Activated CD8-positive, alpha-beta memory T cell treated with anti-CD3 and anti-CD28 coated beads for 1 hour (primary cell): Measurements from ENCODE around the gene RMND5B.
A peak's percentile ranks its signal among the peaks of the same experiment; 100 is the strongest.

Experiments used
- DNase-seq, 2 donors: peaks; one replicate each; pipeline ENCODE4 v3.0.0-alpha.2; 2020; ENCODE audit warnings: low read depth in 1 of 2; ENCODE audit errors: extremely low read depth in 1 of 2

The RMND5B gene

DNA sequence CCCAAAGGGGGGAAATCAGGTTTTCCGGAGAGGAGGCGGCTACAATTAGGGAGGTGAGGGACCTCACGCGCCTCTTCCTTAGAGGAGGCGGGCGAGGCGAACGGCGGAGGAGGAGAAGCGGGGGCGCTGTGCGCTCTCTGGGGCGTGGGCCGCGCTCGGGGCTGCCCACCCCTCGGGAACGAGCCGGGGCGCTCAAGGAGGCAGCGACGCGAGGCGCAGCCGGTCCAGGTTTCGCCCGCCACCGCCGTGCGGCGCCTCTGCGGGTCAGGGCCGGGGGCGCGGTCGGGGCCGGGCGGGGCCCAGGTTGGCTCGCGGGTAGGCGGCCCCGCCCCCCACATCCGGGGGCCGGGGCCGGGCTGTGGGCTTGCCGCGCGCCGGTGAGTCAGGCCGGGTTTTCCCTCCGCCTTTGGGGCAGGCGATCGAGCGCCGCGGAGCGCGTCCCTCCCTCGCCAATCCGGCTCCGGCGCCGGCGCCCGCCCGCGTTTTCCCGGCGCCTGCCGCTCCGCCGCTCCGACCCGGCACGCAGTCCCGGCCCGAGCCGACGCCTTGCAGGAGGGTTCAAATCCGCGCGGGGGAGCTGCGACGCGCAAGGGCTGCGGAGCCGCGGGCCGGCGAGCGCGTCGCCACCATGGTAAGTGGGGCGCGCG, 17.6 kb upstream of the RMND5B start, which contains the start of gene N4BP3:
TSS of gene N4BP3 (plus strand) at position 392 of the 647 bp plus-strand sequence. CDS start 6,052 bp downstream, outside the sequence.
- DNase-seq: peak; percentile 68 to 74

DNA sequence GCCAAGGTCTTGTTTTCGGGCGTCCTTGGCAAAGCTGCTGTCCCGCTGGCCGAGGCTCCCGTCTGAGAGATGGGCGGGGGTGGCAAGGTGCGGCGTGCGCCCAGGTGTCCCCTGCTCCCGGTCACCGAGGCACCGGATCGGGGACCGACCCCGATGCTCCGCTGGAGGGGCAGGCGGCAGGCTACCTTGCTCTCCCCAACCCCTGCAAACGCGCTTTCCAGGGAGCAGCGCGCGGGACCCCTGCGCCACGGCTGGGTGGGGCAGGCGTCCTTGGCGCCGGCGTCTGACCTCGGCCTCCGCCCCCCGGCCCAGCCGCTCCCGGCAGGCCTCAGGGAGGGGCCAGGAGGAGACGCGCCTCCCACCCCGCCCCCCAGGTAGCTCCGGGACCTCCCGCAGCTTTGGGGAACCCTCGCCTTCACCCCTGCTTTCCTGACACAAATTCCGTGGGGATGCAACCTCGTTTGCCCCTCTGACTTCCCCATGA, 16.9 kb upstream of the RMND5B start:
- no peak for DNase-seq

DNA sequence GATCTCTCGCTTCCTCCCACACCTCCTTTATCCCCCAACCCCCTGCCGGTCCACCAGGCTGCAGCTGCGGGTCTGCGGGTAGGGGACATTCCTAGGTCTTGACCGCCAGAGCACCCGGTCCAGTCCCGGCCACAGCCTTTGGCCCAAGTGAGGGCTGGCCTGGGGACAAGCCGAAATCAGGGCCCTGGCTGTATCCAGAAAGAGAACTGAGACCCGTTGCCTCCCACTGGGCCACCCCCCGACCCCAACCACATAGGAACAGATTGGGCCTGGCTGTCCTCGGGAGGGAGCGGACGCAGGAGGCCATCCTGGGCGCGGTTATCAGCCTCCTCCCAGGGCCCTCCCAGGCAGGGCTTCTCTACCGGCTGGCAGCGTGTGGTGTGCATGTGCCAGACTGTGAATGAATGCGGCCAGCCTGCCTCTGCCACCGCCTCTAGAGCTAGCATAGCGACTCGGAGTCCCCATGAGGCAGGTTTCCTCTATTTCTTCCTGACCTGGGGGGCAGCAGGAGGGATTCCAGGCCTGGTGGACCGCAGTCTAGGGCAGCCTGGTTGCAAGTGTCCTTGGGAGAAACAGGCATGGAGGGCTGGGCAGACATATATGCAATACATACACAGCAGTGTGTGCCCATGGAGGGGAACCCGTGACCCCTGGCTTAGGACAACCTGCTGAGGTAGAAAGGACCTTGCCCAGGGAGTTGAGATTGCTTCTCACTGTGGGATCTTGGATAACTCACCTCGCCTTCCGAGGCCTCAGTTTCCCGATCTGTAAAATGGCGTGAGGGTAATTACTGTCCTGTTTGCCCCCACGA, 16.3 kb upstream of the RMND5B start:
- DNase-seq: peak in 1 of 2 donors; percentile 39

DNA sequence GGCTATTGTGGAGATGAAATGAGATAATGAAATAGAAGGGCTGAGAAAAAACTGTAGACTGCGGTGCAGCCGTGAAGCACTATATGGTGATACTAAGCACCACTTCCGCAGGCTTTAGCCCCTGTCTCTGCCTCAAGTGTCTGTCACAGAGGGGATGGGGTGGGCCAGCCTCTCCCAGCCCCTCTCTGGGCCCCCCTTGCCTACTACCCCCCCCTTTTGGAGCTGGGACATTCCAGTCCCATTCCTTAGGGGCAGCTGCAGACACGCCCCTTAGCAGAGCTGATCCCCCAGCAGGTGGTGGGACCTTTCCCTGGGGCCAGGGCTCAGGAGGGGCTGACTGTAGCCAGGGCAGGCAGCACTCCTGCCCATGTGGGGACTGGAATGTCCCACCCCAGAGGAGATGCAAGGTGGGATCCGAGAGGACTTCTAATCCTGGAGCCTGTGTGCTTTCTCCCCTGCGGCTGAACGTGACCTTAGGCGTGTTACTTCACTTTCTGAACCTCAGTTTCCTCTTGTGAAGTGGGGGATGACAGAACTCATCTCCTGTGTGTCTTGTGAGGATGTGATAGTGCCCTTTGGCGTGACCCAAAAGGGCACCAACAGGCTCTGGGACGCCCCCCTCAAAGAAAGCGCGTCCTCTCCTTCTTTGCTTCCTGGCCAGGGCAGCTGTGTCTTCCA, 15.5 kb upstream of the RMND5B start:
- no peak for DNase-seq

DNA sequence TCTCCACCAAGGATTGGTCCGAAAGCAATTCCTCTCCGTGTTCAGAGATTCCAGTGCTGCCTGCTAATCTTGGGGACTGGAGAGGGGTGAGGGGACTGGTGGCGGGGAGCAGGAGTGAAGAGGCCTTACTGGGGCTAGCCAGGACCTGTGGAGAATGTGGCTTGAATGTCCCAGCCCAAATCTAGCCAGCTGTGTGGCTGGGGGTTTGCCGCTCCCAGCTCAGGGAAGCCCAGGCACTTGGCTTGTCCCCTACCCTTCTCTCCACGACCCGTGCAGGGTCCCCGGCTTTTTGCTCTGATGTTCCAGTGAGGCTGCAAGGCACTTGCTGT, 15.0 kb upstream of the RMND5B start:
- DNase-seq: no peak

DNA sequence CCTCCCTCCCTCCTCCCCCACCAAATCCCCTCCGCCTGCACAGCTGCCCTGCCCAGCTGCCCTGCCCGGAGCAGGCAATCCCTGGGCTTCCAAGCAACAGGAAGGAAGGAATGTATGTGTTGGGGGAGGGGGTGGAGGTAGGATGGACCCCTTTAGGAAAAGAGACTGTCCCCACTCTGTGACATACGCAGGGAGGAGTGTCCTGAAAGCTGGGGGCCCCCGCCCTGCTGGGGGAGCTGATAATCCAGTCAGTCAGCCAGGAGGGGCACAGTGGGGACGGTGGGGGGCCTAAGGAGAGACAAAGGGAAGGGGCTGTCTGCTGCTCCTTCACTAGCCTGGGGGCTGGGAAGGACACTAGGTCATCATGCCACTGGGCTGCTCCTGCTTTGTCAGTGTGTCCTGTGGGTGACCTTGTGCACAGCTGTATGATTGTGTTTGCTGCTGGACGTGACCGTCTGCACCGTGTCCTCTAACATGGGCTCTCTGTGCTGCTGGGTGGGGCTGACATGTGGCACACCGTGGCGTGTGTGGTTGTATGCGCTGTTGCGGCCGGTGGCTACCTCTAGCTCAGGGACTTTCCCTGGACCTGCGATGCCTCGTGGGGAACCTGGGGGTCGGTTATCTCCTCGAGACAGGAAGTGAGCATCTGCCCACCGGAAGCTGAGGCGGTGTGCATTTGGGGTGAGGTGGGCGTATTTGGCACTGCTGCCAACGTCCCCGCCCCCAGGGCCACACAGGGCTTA, 14.5 kb upstream of the RMND5B start:
- DNase-seq: peak; percentile 53 to 66

DNA sequence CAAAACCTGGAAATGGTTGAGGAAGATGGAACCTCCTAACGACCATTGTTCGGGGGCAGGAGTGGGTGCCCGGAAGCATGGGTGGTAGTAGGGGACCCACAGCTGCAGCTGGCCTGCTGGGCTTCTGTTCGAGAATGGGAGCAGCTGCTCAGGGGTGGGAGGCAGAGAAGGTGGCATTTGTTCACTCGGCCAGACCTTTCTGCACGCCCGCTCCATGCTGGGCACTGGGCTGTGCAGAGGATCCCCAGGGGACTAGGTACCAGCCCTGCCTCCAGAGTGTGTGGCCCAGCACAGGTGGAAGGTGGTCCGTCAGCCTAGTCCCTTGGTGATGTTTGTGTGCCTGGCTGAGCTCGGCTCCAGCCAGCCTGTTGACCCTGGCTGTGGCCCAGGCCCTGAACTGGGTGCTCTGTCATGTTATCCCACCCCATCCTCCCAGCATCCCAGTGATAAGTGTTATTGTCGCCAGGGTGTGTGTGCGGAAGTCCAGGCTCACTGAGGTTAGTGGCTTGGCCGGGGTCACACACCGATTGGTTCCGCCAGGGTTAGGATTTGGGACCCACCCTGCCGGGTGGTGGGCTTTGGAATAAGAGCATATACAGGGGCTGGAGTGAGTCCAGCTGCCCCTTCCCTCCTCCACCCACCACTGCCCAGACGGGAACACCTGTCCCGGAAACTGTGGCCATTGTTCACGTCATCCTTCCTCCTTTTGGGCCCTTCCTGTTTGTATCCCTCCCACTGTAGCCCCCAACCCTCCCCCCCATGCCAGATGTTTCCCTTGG, 12.7 kb upstream of the RMND5B start:
- DNase-seq: no peak

DNA sequence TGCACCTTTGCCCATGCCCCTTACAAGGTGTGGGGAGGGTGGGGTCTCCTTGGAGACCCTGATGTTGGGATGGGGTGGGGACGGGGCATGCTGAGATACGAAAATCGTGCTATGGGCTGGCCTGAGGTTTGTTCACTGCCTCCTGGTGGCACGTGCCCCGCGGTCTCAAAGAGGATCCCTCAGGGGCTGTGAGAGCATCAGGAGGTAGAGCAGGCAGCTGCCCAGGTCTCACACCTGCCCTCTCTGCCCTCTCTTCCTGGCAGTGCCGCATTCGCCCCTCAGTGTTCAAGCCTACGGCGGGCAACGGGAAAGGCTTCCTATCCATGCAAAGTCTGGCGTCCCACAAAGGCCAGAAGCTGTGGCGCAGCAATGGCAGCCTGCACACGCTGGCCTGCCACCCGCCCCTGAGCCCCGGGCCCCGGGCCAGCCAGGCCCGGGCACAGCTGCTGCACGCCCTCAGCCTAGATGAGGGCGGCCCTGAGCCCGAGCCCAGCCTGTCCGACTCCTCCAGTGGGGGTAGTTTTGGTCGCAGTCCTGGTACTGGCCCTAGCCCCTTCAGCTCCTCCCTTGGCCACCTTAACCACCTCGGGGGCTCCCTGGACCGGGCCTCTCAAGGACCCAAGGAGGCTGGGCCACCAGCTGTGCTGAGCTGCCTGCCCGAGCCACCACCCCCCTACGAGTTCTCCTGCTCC, 10.8 kb upstream of the RMND5B start:
- DNase-seq: no peak

DNA sequence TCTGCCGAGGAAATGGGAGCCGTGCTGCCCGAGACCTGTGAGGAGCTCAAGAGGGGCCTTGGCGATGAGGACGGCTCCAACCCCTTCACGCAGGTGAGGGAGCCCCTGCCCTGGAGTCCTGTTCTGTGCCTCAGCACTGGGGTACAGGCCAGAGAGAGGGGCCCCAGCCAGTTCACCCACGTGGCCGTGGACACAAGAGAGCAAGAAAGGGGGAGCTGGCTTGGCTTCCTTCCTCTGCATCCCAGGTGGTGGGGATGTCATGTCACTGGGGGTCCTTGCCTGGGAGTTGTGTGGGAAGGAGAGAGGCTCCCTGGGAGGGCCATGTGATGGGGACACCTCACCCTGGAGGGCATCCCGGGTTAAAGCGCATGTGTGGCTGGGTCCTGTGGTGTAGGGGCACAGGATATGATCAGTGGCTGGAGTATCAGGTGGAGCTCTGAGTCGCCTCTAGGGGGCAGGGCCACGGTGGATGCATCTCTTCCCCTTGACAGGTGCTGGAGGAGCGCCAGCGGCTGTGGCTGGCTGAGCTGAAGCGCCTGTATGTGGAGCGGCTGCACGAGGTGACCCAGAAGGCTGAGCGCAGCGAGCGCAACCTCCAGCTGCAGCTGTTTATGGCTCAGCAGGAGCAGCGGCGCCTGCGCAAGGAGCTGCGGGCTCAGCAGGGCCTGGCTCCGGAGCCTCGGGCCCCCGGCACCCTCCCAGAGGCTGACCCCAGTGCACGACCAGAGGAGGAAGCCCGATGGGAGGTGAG, 10.0 kb upstream of the RMND5B start:
- DNase-seq: peak; percentile 63 to 69

DNA sequence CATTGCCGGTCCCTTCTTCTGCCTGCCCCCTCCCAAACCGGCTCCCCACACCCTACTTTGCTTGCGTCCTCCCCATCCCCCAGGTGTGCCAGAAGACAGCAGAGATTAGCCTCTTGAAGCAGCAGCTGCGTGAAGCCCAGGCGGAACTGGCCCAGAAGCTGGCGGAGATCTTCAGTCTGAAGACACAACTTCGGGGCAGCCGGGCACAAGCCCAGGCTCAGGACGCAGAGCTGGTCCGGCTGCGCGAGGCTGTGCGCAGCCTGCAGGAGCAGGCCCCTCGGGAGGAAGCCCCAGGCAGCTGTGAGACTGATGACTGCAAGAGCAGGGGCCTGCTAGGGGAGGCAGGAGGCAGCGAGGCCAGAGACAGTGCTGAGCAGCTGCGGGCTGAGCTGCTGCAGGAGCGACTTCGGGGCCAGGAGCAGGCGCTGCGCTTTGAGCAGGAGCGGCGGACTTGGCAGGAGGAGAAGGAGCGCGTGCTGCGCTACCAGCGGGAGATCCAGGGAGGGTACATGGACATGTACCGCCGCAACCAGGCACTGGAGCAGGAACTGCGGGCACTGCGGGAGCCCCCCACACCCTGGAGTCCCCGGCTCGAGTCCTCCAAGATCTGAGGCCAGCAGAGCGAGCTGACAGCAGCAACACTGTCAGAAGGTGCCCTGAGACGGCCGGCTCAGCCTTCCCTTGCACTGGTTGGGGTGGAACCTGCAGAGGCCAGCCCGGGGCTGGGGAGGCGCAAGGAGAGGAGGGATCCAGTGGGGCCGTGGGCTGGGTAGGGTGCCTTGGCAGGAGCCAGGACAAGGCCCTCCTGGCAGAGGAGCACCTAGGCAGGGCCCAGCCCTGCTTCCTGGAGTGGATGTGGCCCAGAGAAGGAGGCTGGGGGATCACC, 9.2 kb upstream of the RMND5B start:
- no peak for DNase-seq

DNA sequence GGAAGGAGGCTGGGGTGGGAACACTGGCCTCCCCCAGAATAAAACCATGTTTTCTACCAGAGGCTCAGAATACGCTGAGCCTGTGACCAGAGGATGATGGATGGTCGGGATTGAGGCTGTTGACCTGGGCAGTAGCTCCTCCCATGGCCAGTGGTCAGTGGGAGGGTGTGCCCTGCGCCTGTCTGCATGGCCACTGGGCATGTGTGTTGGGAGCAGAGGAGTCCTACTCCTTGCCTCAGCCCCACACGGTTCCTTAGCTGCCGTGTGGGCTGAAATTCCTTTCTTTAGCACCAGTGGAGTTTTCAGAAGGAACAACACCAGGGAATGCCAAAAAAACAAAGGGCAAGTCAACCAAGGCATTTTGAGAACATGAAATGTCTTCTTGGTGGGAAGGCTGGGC, 8.5 kb upstream of the RMND5B start:
- DNase-seq: no peak

DNA sequence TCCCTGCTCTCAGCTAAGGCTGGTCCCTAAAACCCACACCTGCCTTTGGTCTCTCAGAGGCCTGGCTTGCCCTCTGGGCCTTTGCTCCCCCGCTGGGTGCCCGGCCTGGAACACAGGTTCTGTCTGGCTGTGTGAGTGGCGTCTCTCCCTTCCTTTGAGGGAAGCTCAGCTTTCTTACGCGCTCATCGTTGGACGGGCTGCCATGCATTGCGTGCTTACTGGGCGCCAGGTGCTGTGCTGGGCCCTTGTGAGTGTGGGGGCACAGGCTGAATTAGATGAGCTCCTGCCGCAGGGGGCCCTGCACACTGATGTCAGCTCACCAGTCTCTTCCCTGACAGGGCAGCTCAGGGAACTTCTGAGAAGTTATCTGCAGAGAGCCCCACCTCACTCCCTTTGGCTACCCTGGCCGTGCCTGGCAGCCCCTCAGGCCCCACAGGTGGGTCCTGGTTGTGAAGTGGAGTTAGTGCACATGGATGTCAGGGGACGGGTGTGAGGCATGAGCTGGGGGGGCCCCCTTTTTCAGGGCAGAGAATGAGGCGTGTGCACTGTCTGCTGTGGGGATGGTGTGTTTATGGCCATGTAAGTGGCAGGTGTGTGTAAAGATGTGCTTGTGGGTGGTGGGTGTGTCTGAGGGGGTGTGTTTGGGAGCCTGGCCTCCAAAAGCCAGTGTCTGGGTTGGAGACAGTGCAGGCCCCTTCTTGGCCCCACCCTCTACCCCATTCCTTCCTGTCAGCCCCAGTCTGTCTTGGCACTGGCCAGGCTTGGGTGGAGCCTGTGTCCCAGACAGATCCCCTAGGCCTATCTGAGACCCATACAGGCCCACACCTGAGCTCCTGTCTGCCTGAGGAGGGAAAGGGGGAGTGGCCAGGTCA, 7.5 kb upstream of the RMND5B start:
- DNase-seq: no peak

DNA sequence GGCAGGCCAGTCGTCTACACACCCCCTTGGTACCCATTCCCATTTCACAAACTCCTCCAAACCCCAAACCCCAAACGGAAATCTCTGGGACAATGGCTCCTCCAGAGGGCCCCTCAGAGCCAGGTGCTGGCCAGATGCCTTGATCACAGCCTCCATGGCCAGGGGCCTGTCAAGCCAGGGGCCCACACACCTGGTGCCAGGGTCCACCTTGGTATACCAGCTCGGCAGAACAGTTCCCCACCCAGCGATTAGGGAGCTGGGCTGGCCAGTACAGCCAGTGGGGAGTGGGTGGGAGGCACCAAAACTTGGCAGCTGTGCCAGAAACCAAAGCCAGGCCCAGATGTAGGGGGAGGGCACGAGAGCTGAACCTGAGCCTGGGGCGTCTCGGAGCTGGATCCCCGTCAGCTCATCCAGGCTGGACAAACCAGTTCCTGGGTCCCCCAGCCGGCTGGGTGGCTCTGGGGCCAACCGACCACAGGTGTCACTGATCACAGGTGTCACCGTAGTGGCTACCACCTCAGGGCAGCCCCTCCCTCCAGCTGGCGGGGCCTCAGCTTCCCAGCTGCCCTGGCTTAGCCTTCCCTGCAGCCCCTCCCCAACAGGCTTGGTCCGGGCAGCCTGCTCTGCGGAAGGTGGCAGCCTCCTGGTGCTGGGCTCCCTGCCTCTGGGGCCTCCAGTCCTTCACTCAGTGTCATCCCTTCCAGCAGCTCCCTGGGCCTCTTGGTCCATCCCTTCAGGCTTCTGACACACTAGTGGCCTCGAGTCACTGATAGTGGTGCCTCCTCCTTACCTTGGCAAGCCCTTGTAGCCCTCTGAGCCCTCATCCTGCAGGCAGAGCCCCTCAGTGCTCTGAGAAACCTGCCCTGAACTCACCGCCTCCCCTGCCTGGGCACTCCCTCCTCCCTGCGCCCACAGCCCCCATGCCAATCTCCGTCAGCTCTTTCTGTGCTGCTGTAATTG, 6.6 kb upstream of the RMND5B start:
- no peak for DNase-seq

DNA sequence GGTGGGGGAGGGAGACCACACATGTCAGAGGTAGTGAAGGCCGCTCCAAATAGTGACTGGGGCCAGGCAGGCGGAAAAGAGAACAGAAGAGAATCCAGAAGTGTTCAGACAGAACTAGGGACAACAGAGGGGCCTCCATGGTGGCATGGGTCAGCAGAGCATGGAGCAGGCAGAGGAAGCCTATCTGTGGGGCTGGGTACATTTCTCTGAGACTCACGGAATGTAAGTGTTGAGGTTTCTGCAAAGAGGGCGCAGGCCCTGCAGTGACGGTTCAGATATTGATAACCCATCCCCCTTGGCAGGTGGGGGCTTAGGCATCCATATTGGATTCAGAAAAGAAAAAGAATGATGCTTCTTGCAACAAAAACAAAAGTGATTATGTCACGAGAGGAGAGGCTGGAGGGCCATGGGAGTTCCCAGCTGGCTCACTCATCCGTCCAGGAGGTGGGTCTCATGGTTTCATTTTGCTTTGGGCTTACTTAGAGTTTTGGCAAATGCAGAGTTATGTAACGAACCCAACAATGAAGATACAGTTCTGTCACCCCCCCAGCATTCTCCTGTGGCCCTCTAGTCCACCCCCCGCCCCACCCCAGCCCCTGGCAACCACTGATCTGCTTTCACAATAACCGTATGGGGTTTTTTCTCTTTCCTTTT, 5.4 kb upstream of the RMND5B start:
- DNase-seq: no peak

DNA sequence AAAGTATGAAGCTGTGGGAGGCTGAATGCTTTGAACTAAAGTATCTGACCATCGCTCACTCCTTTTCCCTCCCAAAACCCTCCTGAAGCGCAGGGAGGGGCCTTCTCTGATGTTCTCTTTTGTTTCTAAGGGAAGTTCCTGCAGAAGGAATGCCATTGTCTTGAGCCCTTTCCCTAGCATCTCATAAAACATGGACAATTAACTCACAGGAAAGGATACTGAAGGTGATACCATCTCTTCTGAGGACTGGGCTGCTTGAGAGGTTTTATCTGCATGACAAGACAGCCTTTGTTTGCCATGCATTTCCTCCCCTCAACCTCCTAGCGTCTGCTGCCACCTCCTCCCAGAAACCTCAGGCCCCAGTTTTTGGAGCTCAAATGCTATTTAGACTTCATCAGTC, 4.3 kb upstream of the RMND5B start:
- DNase-seq: no peak
